ENCODE results near the gene MANBA. TPM values are rescaled to one million over a fixed set of nuclear protein-coding genes. Genes with fewer than 3 reads are reported as not detected.

The MANBA gene
- polyA plus RNA-seq, 3 donors: 80.8 to 94.4 (median 88.7) TPM

DNA sequence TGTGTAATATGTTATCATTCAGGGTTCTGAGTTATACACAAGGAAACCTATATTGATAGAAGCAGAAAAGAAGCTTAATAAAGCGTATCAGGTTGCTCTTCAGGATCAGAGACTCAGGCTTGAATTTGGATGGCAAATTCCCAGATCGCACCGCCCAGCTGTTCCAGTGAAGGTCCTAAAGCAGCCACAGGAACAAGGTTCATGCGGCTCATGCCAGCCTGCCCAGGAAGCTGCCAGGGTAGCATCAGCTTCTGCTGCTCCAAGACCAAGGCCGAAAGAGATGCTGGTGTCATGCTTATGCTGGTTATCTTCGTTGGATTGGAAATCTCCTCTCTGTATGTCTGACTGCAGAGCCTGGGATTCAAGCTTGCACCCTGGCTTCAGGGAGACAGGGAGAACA lies 127.7 kb downstream of the MANBA start:
- no peaks in the 10 kb centered on the region for H3K79me2 ChIP-seq (ENCODE audit: insufficient read depth, low read length)
- intact Hi-C loops (cut with micrococcal nuclease): no loop called here
- H3K4me1 ChIP-seq (ENCODE audit: control insufficient read depth in 1 of 2, insufficient read depth in 2 of 2, low read length in 2 of 2): no peaks in the 10 kb centered on the region
- peaks cover 68 to 82% of the 10 kb centered on the region in 2 donors for H3K36me3 Mint-ChIP-seq
- H3K9ac ChIP-seq (ENCODE audit: insufficient read depth, low read length, poor library complexity, severe bottlenecking): no peak overlapping the region
- H3K27ac Mint-ChIP-seq: peak overlapping the region in 1 of 7 donors; percentile 68
- H3K4me2 ChIP-seq (replicated peaks; ENCODE audit: extremely low read depth, low read length, poor library complexity, severe bottlenecking): no peak overlapping the region
- DNase-seq: no peak
- TF ChIP-seq, protein P1, sequence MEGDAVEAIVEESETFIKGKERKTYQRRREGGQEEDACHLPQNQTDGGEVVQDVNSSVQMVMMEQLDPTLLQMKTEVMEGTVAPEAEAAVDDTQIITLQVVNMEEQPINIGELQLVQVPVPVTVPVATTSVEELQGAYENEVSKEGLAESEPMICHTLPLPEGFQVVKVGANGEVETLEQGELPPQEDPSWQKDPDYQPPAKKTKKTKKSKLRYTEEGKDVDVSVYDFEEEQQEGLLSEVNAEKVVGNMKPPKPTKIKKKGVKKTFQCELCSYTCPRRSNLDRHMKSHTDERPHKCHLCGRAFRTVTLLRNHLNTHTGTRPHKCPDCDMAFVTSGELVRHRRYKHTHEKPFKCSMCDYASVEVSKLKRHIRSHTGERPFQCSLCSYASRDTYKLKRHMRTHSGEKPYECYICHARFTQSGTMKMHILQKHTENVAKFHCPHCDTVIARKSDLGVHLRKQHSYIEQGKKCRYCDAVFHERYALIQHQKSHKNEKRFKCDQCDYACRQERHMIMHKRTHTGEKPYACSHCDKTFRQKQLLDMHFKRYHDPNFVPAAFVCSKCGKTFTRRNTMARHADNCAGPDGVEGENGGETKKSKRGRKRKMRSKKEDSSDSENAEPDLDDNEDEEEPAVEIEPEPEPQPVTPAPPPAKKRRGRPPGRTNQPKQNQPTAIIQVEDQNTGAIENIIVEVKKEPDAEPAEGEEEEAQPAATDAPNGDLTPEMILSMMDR (IDR thresholded peaks at IDR 0.05): no peak
- no peaks in the 10 kb centered on the region for H3K4me1 Mint-ChIP-seq
- no peaks in the 10 kb centered on the region for H3K27me3 ChIP-seq (ENCODE audit: control insufficient read depth in 2 of 2, insufficient read depth in 2 of 2, low read length in 2 of 2)
- H3K27me3 Mint-ChIP-seq (ENCODE audit: low read depth in 3 of 3): peaks cover 0 to 2% (median 0%) of the 10 kb centered on the region in 3 donors
- H3K9me3 ChIP-seq (replicated peaks in 1 of 2; ENCODE audit: control insufficient read depth in 1 of 2, insufficient read depth in 1 of 2, low read length in 2 of 2): no peaks in the 10 kb centered on the region
- no peak overlapping the region for H3K4me3 Mint-ChIP-seq
- WGBS (ENCODE audit: insufficient coverage): 81% methylated on average over 6 of the region's 6 CpGs
- no peak overlapping the region for H3K27ac ChIP-seq (ENCODE audit: low read depth in 1 of 2, low read length in 2 of 2)
- H4K20me1 ChIP-seq (ENCODE audit: insufficient read depth, low read length): peaks cover 38% of the 10 kb centered on the region
- H2AFZ ChIP-seq (ENCODE audit: insufficient read depth, low read depth, low read length, poor library complexity, severe bottlenecking): no peak overlapping the region
- no peaks in the 10 kb centered on the region for H3K9me3 Mint-ChIP-seq
- peaks cover 72 to 86% of the 10 kb centered on the region in 2 donors for H3K36me3 ChIP-seq (replicated peaks in 1 of 2; ENCODE audit: control insufficient read depth in 1 of 2, insufficient read depth in 2 of 2, low read length in 2 of 2)
- no peak overlapping the region for H3K4me3 ChIP-seq (replicated peaks in 1 of 3; ENCODE audit: low read depth in 2 of 3, low read length in 3 of 3)

DNA sequence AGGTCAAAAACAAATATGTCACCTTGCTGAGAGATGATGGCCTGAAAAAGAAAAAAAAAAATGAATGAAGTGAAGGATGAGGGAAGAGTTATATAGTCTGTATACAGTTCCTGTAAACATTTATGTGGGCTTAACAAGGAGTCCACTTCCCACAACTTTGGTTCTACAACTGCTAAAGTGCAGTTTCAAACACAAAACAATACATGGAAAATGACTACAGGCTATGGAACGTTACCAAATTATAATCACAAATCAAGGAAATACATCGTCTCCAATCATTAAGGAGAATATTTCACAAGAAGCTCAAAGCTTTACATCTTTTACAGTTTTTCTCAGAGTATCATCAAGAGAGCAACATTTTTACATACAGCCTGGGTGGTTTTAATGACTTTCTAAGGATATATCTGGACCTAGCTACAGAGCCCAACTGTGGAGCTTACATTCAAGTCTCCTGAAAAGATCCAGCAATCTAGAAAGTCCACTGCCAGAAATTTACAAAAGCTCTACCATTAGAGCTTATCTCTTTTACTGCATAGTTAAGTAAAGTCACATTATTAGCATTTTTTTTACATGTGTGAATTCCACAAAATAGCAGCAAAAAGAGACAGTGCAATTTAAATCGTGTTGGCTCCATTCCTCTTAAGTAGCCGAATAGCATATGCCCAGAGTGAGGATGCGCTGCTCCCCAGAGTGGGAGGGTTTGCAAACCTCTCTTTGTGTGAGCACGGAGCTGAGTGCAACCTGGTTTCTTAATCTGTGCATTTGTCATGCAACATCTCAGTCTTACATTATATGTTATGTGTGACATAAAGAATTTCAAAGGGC lies 128.3 kb downstream of the MANBA start:
- Mint-ChIP-seq H3K36me3 (peaks cover 62 to 75% of the 10 kb centered on the region in 2 donors), H3K9me3 (no peaks in the 10 kb centered on the region), H3K4me3 (no peak overlapping the region), H3K27ac (no peak overlapping the region), H3K4me1 (no peaks in the 10 kb centered on the region), H3K27me3 (ENCODE audit: low read depth in 3 of 3) (peaks cover 0 to 2% (median 0%) of the 10 kb centered on the region in 3 donors)
- WGBS (ENCODE audit: insufficient coverage): 70% methylated on average over 3 of the region's 6 CpGs
- no peak overlapping the region for H2AFZ ChIP-seq (ENCODE audit: insufficient read depth, low read depth, low read length, poor library complexity, severe bottlenecking)
- no peaks in the 10 kb centered on the region for H3K9me3 ChIP-seq (replicated peaks in 1 of 2; ENCODE audit: control insufficient read depth in 1 of 2, insufficient read depth in 1 of 2, low read length in 2 of 2)
- no peaks in the 10 kb centered on the region for H3K27me3 ChIP-seq (ENCODE audit: control insufficient read depth in 2 of 2, insufficient read depth in 2 of 2, low read length in 2 of 2)
- no peak overlapping the region for H3K9ac ChIP-seq (ENCODE audit: insufficient read depth, low read length, poor library complexity, severe bottlenecking)
- DNase-seq: no peak
- H3K4me2 ChIP-seq (replicated peaks; ENCODE audit: extremely low read depth, low read length, poor library complexity, severe bottlenecking): no peak overlapping the region
- H3K79me2 ChIP-seq (ENCODE audit: insufficient read depth, low read length): no peaks in the 10 kb centered on the region
- intact Hi-C loops (cut with micrococcal nuclease): no loop called here
- H3K27ac ChIP-seq (ENCODE audit: low read depth in 1 of 2, low read length in 2 of 2): no peak overlapping the region
- peaks cover 66 to 79% of the 10 kb centered on the region in 2 donors for H3K36me3 ChIP-seq (replicated peaks in 1 of 2; ENCODE audit: control insufficient read depth in 1 of 2, insufficient read depth in 2 of 2, low read length in 2 of 2)
- TF ChIP-seq, protein P1 (IDR thresholded peaks at IDR 0.05): no peak
- peaks cover 32% of the 10 kb centered on the region for H4K20me1 ChIP-seq (ENCODE audit: insufficient read depth, low read length)
- H3K4me3 ChIP-seq (replicated peaks in 1 of 3; ENCODE audit: low read depth in 2 of 3, low read length in 3 of 3): no peak overlapping the region
- no peaks in the 10 kb centered on the region for H3K4me1 ChIP-seq (ENCODE audit: control insufficient read depth in 1 of 2, insufficient read depth in 2 of 2, low read length in 2 of 2)
